OCI-LY3 (cell line): ENCODE measurements around the gene ANKDD1B.

ENCODE experiments used
- CTCF ChIP-seq: fragments of 200-600, 300-600 bp; sonication (generic); IDR thresholded peaks from 2 replicates; pipeline ENCODE4 v1.5.1; 2014; ENCODE audit warnings: antibody characterized with exemption, low read length, low read depth
- EZH2phosphoT487 ChIP-seq: fragments of 200-600 bp; shearing (Covaris generic); IDR thresholded peaks from 2 replicates; pipeline ENCODE4 v1.6.1; 2018; ENCODE audit warnings: antibody characterized with exemption, mixed run types, low read depth

- no peak for TF ChIP-seq EZH2phosphoT487
- TF ChIP-seq CTCF: no peak
Observed at GRCh38 chr5:75640395-75640794, 29.1 kb downstream of the ANKDD1B start.
